IPS-18a (cell line): ENCODE results near the gene PSENEN.

Experiments used
- H3K27ac ChIP-seq: one replicate; pipeline ENCODE4 v1.5.1; 2013; ENCODE audit warnings: low read length
- H3K27me3 ChIP-seq: one replicate; pipeline ENCODE4 v1.6.1; 2013; ENCODE audit warnings: mild to moderate bottlenecking, low read length; ENCODE audit not compliant: control insufficient read depth, insufficient read depth
- H3K36me3 ChIP-seq: one replicate; pipeline ENCODE4 v1.6.1; 2013; ENCODE audit warnings: low read depth, low read length; ENCODE audit not compliant: control insufficient read depth
- H3K4me1 ChIP-seq: one replicate; pipeline ENCODE4 v1.6.1; 2013; ENCODE audit warnings: low read depth, low read length; ENCODE audit not compliant: control insufficient read depth
- H3K4me3 ChIP-seq: one replicate; pipeline ENCODE4 v1.5.1; 2013; ENCODE audit warnings: low read length
- H3K9ac ChIP-seq: one replicate; pipeline ENCODE4 v1.6.1; 2013; ENCODE audit warnings: mild to moderate bottlenecking, low read length, moderate library complexity
- H3K9me3 ChIP-seq: one replicate; pipeline ENCODE4 v1.6.1; 2013; ENCODE audit warnings: low read depth, low read length; ENCODE audit not compliant: control insufficient read depth

The PSENEN gene

DNA sequence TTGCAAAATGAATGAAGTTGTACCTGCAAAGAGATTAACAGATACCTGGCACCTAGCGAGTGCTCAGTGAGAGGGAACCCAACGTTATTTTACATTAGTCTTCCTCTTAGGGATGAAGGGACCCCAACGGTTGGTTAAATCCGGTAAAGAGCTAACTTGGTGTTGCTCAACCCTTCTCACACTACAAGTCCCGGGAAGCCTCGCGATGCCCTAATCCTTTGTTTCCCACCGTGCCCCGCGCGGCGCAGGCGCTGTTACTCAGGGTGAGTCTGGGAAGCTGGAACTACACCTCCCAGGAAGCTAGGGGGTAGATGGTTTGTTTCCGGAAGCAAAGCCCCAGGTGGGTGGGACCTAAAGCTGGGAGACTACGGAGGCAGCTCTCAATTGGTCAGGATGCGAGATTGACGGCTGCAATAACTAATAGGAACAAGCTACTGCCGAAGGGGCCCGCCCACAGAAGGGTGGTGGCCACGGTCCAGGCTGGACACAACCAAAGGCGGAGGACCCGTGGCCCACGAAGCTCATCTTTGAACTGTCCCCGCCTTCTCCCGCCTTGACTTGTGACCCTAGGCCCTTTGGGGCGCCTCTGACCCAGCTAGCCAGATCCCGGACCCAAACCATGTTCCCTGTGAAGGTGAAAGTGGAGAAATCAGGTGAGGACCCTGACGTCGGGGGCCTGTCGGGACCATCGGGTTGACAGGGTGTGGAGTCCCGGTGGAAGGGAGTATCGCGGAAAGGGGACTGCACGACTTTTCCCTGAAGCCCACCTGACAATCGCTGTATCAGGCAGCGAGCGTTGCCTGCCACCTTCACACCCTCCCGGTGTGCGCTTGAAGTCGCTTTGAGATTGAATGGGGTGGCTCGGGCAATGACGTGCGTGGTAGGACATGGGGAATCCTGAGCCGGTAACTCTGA is 2.9 kb downstream of the PSENEN start, which contains the start of gene LIN37:
LIN37 (plus strand) TSS at position 471 of the 915 bp plus-strand sequence; CDS start at position 620, 149 bp downstream.
- no peaks in the 10 kb centered on the region for H3K27me3 ChIP-seq
- H3K4me3 ChIP-seq = peak within 1 kb of the TSS; percentile 86
- peak within 1 kb of the TSS; percentile 24 for H3K9ac ChIP-seq
- H3K9me3 ChIP-seq = no peaks in the 10 kb centered on the region
- H3K36me3 ChIP-seq = no peaks in the 10 kb centered on the region
- peaks cover 5% of the 10 kb centered on the region for H3K4me1 ChIP-seq
- H3K27ac ChIP-seq = no peak within 1 kb of the TSS

DNA sequence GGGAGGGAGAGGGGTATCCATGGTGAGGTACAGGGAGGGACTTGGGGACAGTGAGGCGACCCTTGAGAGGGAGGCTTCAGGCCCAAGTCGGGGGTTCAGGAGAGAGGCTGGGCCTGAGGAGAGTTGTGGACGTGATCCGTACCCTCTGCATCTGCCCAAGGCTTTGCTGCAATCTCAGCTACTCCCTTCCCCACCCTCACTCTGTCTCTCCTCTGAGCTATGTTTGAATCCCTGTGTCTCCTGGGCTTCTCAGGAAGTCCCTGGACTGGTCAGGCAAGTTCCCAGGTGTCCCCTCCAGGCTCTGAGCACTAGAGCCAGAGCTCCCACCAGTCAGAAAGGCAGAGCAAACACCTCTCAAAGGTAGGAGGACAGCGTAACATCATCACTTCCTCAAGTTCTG is 4.7 kb downstream of the PSENEN start:
- Histone ChIP-seq H3K27me3 (no peaks in the 10 kb centered on the region), H3K4me3 (no peak overlapping the region), H3K27ac (no peak overlapping the region), H3K9ac (no peak overlapping the region), H3K9me3 (no peaks in the 10 kb centered on the region), H3K36me3 (no peaks in the 10 kb centered on the region), H3K4me1 (no peaks in the 10 kb centered on the region)

DNA sequence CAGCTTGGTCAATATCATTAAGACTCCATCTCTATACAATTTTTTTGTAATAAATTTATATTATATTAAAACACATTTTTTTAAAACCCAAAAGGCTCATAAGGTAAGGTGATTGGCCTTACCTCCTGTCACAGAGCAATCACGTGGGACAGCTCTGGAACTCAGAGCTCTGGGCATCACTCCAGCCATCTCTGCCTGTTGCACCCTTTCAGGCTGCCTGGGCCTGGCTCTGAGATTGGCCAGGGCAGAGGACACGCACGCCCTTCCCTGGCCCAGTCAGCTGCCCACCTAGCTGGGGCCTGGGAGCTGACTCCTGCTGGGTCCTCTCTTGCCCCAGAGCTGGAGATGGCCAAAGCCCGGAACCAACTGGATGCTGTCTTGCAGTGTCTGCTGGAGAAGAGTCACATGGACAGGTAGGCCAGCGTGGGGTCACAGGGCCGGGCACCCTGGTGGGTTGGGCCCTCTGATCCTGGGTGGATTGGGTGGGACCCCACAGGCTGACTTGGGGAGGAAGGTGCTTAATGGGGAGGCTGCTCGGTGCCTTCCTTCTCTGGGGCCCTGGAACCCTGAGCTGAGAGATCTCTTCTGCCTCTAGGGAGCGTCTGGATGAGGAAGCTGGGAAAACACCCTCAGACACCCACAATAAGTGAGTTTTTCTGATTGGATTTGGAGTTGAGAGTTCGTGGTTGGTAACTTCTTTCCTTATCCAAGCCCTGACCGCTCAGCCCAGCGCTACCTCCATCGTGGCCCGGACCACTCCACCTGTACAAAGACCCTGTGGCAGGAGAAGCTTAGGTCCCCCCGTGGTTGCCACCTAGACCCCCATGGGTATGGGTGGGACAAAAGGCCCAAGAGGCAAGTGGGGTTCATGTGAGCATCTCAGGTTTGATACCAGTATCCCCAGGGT is 6.6 kb downstream of the PSENEN start:
- no peak overlapping the region for H3K4me3 ChIP-seq
- H3K27me3 ChIP-seq = no peaks in the 10 kb centered on the region
- no peak overlapping the region for H3K27ac ChIP-seq
- H3K9ac ChIP-seq = no peak overlapping the region
- H3K4me1 ChIP-seq = peaks cover under 1% of the 10 kb centered on the region
- no peaks in the 10 kb centered on the region for H3K36me3 ChIP-seq
- no peaks in the 10 kb centered on the region for H3K9me3 ChIP-seq

DNA sequence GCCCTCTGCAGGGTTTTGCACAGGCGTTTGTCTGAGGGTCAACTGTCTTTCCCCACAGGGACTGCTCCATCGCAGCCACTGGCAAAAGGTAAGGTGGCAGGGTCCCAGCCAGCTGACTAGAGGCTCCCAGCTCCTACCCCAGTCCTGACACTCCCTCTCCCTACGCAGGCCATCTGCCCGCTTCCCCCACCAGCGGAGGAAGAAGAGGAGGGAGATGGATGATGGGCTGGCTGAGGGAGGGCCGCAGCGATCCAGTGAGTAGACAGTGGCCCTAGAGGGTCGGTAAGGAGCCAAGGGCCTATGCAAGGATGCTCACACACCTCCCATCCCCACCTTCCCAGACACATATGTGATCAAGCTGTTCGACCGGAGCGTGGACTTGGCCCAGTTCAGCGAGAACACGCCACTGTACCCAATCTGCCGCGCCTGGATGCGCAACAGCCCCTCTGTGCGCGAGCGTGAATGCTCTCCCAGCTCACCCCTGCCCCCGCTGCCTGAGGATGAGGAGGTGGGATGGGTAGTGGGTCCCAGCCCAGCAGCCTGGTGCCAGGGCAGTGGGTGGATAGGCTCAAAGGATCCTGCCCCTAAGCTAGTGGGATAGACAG is 7.4 kb downstream of the PSENEN start:
- H3K4me3 ChIP-seq = no peak overlapping the region
- peaks cover 4% of the 10 kb centered on the region for H3K4me1 ChIP-seq
- H3K36me3 ChIP-seq = no peaks in the 10 kb centered on the region
- no peaks in the 10 kb centered on the region for H3K27me3 ChIP-seq
- H3K27ac ChIP-seq = no peak overlapping the region
- H3K9me3 ChIP-seq = no peaks in the 10 kb centered on the region
- H3K9ac ChIP-seq = no peak overlapping the region

DNA sequence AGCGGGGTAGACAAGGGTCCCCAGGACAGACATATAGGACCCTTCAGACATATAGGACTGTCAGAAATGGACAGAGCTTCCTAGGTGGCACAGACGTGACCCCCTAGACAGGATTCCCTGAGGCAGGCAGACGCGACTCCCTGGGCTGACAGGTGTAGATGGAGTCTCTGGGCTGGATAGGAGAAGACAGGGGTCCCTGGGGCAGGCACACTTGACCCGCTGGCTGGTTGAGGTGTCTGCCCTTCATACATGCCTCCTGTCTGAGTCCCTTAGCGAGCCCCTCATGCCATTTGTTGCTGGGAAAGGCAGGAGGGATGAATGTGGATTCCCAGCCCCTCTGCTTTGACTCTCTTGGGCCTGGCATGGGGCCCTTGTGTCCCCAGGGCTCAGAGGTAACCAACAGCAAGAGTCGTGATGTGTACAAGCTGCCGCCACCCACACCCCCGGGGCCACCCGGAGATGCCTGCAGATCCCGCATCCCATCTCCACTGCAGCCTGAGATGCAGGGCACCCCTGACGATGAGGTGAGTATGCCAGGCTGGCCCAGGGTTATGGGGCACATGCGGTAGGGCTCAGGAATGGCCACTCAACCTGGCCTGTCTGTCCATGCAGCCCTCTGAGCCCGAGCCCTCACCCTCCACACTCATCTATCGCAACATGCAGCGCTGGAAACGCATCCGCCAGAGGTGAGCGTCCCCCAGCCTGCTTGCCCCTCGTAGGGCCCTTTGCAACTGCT is 8.4 kb downstream of the PSENEN start:
- peaks cover 4% of the 10 kb centered on the region for H3K4me1 ChIP-seq
- no peak overlapping the region for H3K9ac ChIP-seq
- H3K4me3 ChIP-seq = no peak overlapping the region
- H3K27ac ChIP-seq = no peak overlapping the region
- no peaks in the 10 kb centered on the region for H3K9me3 ChIP-seq
- H3K36me3 ChIP-seq = no peaks in the 10 kb centered on the region
- no peaks in the 10 kb centered on the region for H3K27me3 ChIP-seq

DNA sequence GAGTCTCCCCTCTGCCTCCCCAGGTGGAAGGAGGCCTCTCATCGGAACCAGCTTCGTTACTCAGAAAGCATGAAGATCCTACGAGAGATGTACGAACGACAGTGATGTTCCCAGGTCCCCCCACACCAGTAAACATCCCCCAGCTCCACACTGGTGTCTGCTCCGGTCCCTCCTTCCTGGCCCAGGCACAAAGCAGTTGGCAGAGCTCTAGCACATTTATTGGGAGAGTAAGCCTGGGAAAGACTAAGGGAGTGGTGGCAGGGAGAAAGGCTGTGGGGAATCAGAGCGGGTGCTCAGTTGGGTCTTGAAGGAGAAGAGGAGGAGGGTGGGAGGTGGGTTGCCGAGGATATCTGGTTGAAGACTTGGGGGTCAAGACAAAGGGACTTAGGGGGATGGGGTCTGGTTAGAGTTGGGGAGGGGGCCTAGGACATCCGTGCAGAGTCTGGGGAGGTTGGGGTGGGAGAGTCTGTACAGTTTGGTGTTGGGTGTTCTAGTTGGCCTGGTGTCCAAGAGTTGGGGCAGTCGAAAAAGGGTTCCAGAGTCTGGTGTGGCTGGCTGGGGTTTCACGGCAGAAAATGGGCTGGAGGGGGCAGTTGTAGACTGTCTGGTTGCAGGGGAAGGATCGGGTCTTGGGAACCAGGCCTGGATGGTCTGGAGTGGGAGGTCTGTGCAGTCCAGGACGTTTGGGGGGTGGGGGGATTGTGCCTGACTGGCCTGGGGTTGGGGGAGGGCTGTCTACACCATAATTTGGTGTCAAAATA is 9.1 kb downstream of the PSENEN start:
- Histone ChIP-seq H3K36me3 (no peaks in the 10 kb centered on the region), H3K27ac (no peak overlapping the region), H3K9me3 (no peaks in the 10 kb centered on the region), H3K4me1 (peaks cover 4% of the 10 kb centered on the region), H3K27me3 (no peaks in the 10 kb centered on the region), H3K9ac (no peak overlapping the region), H3K4me3 (no peak overlapping the region)

DNA sequence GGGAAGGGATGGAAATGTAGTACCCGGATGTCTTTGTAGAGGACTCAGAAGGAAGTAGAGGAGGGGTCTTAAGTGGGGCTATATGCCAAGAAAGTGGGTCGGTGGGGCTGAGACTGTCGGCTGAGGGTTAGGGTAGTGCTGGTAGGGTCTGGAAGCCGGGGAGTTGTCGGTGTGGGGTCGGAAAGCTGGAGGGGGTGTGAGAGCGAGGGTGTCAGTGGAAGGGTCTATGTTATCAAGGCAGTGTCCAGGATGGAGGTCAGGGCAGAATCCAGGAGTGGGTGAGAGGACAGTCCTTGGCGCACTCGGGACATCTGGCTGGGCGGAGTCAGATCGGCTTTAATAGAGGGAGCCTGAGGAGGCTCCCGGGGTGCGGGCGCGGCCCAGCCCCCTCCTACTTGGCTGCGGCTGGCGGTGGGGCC is 9.7 kb downstream of the PSENEN start:
- no peaks in the 10 kb centered on the region for H3K9me3 ChIP-seq
- no peak overlapping the region for H3K27ac ChIP-seq
- no peak overlapping the region for H3K9ac ChIP-seq
- H3K27me3 ChIP-seq = no peaks in the 10 kb centered on the region
- no peak overlapping the region for H3K4me3 ChIP-seq
- no peaks in the 10 kb centered on the region for H3K36me3 ChIP-seq
- peaks cover 4% of the 10 kb centered on the region for H3K4me1 ChIP-seq

DNA sequence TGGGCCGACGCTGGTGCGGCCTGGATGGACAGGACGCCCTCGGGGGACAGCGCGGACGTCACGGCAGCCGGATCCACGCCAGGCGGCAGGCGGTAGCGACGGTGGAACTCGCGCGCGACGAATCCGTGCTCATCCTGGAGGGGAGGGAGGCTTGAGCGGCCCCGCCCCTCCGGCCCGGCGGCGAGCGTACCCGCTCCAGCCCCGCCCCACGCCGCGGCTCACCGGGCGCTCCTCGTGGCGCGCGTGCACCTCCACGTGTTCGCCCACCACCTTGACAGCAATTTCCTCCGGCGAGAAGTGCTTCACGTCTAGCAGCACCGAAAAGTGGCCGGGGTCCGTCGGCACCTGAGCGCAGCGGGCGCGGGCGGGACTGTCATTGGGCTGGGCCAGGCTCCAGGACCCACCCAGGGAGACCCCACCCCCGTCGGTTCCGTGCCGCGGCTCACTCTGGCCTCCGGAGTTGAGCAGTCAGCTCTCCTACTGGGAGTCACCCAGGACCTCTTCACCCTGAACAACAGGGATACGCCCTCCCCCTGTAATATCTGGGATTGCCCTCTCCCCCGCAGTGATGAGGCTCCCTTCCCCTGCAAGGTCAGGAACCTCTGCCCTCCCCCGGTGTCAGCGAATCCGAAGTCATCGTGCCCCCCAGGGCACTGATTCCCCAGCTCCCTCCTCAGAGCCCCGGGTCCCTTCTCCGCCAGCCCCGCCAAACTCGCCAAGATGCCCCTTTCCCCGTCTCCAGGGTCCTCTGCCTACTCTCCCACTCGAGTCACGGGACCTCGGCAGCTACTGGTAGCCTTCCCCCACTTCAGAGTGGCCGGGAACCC is 10.3 kb downstream of the PSENEN start:
- Histone ChIP-seq H3K27me3 (no peaks in the 10 kb centered on the region), H3K27ac (no peak overlapping the region), H3K9ac (no peak overlapping the region), H3K36me3 (no peaks in the 10 kb centered on the region), H3K9me3 (no peaks in the 10 kb centered on the region), H3K4me3 (no peak overlapping the region), H3K4me1 (peaks cover 4% of the 10 kb centered on the region)

DNA sequence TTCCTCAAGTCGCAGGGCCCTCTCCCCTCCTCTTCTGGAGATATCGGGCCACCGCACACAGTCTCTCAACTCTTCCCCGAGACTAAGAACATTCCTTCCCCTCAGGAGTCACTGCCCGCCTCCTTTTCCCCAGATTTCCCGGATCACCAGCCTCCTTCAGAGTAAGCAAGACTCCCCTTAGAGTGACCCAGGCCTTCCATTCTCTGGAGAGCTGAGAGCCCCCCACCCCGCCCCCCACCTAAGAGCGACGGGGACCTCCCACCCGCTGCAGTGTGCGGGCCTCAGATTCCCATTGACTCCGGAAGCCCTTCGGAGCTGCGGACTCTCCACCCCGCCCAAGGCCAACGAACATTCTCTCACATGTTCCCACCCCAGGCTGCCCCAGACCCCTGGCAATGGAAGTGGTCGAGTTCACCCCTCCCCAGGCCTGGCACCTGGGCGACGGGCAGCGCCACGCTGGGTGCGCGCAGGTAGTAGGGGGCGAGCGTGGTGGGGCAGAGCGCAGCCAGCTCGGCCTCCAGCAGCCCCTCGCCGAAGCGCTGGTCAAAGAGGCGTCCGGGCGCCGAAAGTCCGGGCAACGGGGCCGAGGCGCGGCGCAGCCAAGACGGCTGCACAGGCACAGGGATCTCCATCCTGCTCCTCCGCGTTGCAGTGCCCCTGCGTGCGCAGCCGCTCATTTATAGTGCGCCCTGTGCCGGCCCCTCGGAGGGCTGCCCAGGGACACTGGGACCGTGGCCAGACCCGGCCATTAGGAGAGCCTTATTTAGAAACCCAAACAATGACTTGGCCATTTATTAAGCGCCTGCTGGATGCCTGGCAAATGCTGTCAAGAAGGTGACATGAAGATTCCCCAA is 11.2 kb downstream of the PSENEN start, which contains the start of gene HSPB6:
HSPB6 (minus strand) TSS at position 653 of the 854 bp plus-strand sequence; CDS start at position 632, 21 bp downstream.
- peaks cover 4% of the 10 kb centered on the region for H3K4me1 ChIP-seq
- H3K9me3 ChIP-seq = no peaks in the 10 kb centered on the region
- H3K27ac ChIP-seq = peak within 1 kb of the TSS; percentile 30

More for the DNA sequence above, 11.2 kb downstream of the PSENEN start, which contains the start of gene HSPB6:
- Histone ChIP-seq H3K9ac (peak within 1 kb of the TSS; percentile 70), H3K36me3 (no peaks in the 10 kb centered on the region), H3K4me3 (peak within 1 kb of the TSS; percentile 100), H3K27me3 (no peaks in the 10 kb centered on the region)
